GM20431 (cell line): ENCODE measurements around the gene DEFB119.
"Not testable (repeated sequence)": the region's sequence is repeated elsewhere in the genome, so short reads cannot be mapped to it uniquely, and the experiment has no call there.

Experiments used
- in situ Hi-C: fragments of 300-500 bp; cut with MseI, MboI; formaldehyde crosslinking; loops from one replicate; pipeline ENCODE4 v1.15.0; 2020; ENCODE audit warnings: low sequenced_read_pairs; ENCODE audit not compliant: unreplicated experiment

The DEFB119 gene

GRCh38 chr20:31390490-31390889 is at the start of gene DEFB119:
TSS of gene DEFB119 (minus strand) at chr20:31390590. CDS start at chr20:31390483, 107 bp downstream.
- in situ Hi-C loops = no loop called here

- in situ Hi-C loops = no loop called here
These were observed 40.3 kb upstream of the DEFB119 start for GRCh38 chr20:31430568-31431115.

GRCh38 chr20:31427576-31427975 is 37.2 kb upstream of the DEFB119 start:
- in situ Hi-C loops = not testable (repeated sequence)

GRCh38 chr20:31426891-31427551 is 36.6 kb upstream of the DEFB119 start:
- in situ Hi-C loops = not testable (repeated sequence)

GRCh38 chr20:31425797-31426196 is 35.4 kb upstream of the DEFB119 start:
- in situ Hi-C loops = no loop called here

- in situ Hi-C loops = no loop called here
These were observed 27.9 kb upstream of the DEFB119 start for GRCh38 chr20:31418307-31418706.

GRCh38 chr20:31415653-31416052 is 25.3 kb upstream of the DEFB119 start:
- in situ Hi-C loops = no loop called here

- in situ Hi-C loops = no loop called here
These were observed 24.0 kb upstream of the DEFB119 start for GRCh38 chr20:31414381-31414780.

- in situ Hi-C loops = no loop called here
These were observed 19.6 kb upstream of the DEFB119 start for GRCh38 chr20:31410011-31410410.

GRCh38 chr20:31406115-31406514 is 15.7 kb upstream of the DEFB119 start, which contains the start of gene DEFB121:
TSS of gene DEFB121 (minus strand) at chr20:31406215. CDS start at chr20:31406152, 63 bp downstream.
- in situ Hi-C loops = no loop called here

- in situ Hi-C loops = no loop called here
These were observed 13.5 kb upstream of the DEFB119 start for GRCh38 chr20:31403886-31404285.

- in situ Hi-C loops = no loop called here
These were observed 4.5 kb upstream of the DEFB119 start for GRCh38 chr20:31394900-31395299.

- in situ Hi-C loops = no loop called here
These were observed 2.4 kb upstream of the DEFB119 start for GRCh38 chr20:31392836-31393235.

GRCh38 chr20:31374346-31374745 is 16.0 kb downstream of the DEFB119 start:
- in situ Hi-C loops = no loop called here

GRCh38 chr20:31368301-31368700 is 22.1 kb downstream of the DEFB119 start, which contains the start of gene DEFB118:
TSS of gene DEFB118 (plus strand) at chr20:31368601. CDS start at chr20:31368651, 50 bp downstream.
- in situ Hi-C loops = no loop called here

GRCh38 chr20:31364272-31364671 is 26.1 kb downstream of the DEFB119 start:
- in situ Hi-C loops = not testable (repeated sequence)

- in situ Hi-C loops = no loop called here
These were observed 27.1 kb downstream of the DEFB119 start for GRCh38 chr20:31363295-31363694.

- in situ Hi-C loops = no loop called here
These were observed 34.4 kb downstream of the DEFB119 start for GRCh38 chr20:31355981-31356380.

GRCh38 chr20:31341470-31341869 is 48.9 kb downstream of the DEFB119 start:
- in situ Hi-C loops = no loop called here

- in situ Hi-C loops = no loop called here
These were observed 59.5 kb downstream of the DEFB119 start for GRCh38 chr20:31330893-31331292.
